Epithelial cell of proximal tubule (primary cell): ENCODE results near the gene HDHD2. TPM values are rescaled to one million over a fixed set of nuclear protein-coding genes. Genes with fewer than 3 reads are reported as not detected.

Experiments used
- DNase-seq: peaks from one replicate; pipeline ENCODE4 v3.0.0-alpha.2; 2011; ENCODE audit warnings: low read depth
- H3K4me3 ChIP-seq: 2 replicates; pipeline ENCODE4 v1.5.1; 2011; ENCODE audit warnings: low read depth, mild to moderate bottlenecking, low read length
- total RNA-seq: library from RNA; depleted of rRNA; stranded (reverse); fragments of >200 nt; gene quantifications from 2 replicates; pipeline ENCODE4 v1.2.3, GENCODE V29; 2015
- TF ChIP-seq, protein P1 (sequence below): conservative IDR thresholded peaks from 2 replicates; pipeline ENCODE4 v1.5.1; 2012; ENCODE audit warnings: low read depth, mild to moderate bottlenecking, low read length

The HDHD2 gene
- total RNA-seq, 1 donor from 2014 or later, result 10.6 TPM

DNA sequence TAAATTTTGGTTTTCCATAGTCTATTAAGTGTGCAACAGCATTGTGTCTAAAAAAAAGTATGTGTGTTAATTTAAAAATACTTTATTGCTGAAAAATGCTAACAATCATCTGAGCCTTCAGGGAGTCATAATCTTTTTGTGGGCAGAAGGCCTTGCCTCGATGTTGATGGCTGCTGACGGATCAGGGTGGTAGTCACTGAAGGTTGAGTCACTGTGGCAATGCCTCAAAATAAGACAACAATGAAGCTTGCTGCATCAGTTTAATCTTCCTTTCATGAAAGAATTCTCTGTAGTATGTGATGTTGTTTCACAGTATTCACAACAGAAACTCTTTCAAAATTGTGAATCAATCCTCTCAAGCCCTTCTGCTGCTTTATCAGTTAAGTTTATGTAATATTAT is 31.3 kb downstream of the HDHD2 start:
- TF ChIP-seq, protein P1, sequence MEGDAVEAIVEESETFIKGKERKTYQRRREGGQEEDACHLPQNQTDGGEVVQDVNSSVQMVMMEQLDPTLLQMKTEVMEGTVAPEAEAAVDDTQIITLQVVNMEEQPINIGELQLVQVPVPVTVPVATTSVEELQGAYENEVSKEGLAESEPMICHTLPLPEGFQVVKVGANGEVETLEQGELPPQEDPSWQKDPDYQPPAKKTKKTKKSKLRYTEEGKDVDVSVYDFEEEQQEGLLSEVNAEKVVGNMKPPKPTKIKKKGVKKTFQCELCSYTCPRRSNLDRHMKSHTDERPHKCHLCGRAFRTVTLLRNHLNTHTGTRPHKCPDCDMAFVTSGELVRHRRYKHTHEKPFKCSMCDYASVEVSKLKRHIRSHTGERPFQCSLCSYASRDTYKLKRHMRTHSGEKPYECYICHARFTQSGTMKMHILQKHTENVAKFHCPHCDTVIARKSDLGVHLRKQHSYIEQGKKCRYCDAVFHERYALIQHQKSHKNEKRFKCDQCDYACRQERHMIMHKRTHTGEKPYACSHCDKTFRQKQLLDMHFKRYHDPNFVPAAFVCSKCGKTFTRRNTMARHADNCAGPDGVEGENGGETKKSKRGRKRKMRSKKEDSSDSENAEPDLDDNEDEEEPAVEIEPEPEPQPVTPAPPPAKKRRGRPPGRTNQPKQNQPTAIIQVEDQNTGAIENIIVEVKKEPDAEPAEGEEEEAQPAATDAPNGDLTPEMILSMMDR, result no peak
- no peak for DNase-seq

DNA sequence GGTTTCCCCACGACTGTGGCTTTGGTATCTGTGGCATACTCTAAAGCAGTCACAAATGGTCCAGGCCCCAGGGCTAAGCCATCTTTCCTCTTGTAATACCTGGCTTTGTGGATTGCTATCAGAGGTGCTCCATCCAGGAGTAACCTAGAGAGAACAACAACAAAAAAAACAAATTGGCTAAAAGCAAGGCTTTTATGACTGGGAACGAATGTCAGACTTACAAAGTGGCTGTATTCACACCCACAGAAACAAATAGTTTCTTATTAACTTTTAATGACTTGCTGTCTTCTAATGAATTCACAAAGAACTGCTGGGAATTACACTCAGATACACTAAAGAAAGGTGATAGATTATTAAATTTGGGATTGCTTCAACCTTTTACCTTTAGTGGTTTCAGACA is 35.1 kb downstream of the HDHD2 start:
- no peak for DNase-seq
- TF ChIP-seq, protein P1, result no peak
- no peak overlapping the region for H3K4me3 ChIP-seq

More for the DNA sequence above, 31.3 kb downstream of the HDHD2 start:
- no peak overlapping the region for H3K4me3 ChIP-seq

GRCh38 chr18:47113796-47114540 is 36.3 kb downstream of the HDHD2 start:
- DNase-seq, result no peak
- no peak overlapping the region for H3K4me3 ChIP-seq
- TF ChIP-seq, protein P1, result no peak

- TF ChIP-seq, protein P1, result no peak
- H3K4me3 ChIP-seq, result no peak overlapping the region
- DNase-seq, result no peak
Observed at GRCh38 chr18:47110492-47111274, 39.6 kb downstream of the HDHD2 start.

DNA sequence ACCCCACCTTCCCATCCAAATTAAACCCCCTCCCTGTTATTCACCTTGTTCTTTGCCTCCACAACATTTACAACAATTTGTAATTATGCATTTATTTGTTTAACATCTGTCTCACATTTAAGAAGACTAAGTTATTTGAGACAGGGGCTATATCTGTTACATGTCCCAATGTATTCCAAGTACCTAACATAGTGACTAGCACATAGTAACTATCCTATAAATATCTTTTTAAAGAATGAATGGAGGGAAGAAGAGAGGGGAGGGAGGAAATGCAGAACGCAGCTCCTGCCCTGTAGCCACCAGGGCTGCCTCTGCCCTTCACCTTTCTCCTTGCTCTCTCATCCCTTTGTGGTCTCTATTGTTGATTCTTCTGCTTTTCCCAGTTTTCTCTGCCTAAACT is 40.6 kb downstream of the HDHD2 start:
- no peak for DNase-seq
- TF ChIP-seq, protein P1, result no peak

GRCh38 chr18:47108998-47109405 is 41.3 kb downstream of the HDHD2 start:
- TF ChIP-seq, protein P1, result no peak
- no peak for DNase-seq
- no peak overlapping the region for H3K4me3 ChIP-seq

More for the DNA sequence above, 40.6 kb downstream of the HDHD2 start:
- no peak overlapping the region for H3K4me3 ChIP-seq
